Keratinocyte (primary cell): Measurements from ENCODE around the gene SLC12A3. TPM values are rescaled to one million over a fixed set of nuclear protein-coding genes. Genes with fewer than 3 reads are reported as not detected.

Source experiments
- DNase-seq: peaks from one replicate; pipeline ENCODE4 v3.0.0-alpha.2; 2011; ENCODE audit warnings: low read depth, missing footprints, low spot score
- FAIRE-seq: peaks from 2 replicates; lab custom pipeline; 2011; peaks lifted over from hg19 to GRCh38; lab: Jason Lieb, UNC
- H2AFZ ChIP-seq: 2 replicates; pipeline ENCODE4 v1.6.0; 2012; ENCODE audit warnings: low read length, control low read depth, inconsistent platforms; ENCODE audit not compliant: control insufficient read depth
- H3K27ac ChIP-seq: 2 replicates; pipeline ENCODE4 v1.5.1; 2011; ENCODE audit warnings: low read length; ENCODE audit not compliant: control insufficient read depth, insufficient read depth
- H3K27me3 ChIP-seq: 3 replicates; pipeline ENCODE4 v1.6.0; 2011; ENCODE audit warnings: low read length; ENCODE audit not compliant: control insufficient read depth, insufficient read depth; ENCODE audit errors: extremely low read depth
- H3K36me3 ChIP-seq, 2 experiments: 2 replicates in 1 of 2; 3 replicates in 1 of 2; pipeline ENCODE4 v1.5.1; 2011; ENCODE audit warnings: low read length in 2 of 2, mild to moderate bottlenecking in 1 of 2; ENCODE audit not compliant: control insufficient read depth in 2 of 2, insufficient read depth in 2 of 2; ENCODE audit errors: extremely low read depth in 1 of 2
- H3K4me1 ChIP-seq: 3 replicates; pipeline ENCODE4 v1.5.1; 2011; ENCODE audit warnings: low read length; ENCODE audit not compliant: control insufficient read depth, insufficient read depth; ENCODE audit errors: extremely low read depth
- H3K4me2 ChIP-seq: 3 replicates; pipeline ENCODE4 v1.6.0; 2011; ENCODE audit warnings: low read depth, low read length; ENCODE audit not compliant: control insufficient read depth, insufficient read depth; ENCODE audit errors: extremely low read depth
- H3K4me3 ChIP-seq, 3 experiments: fragments of 200-600 bp in 1 of 3; sonication (generic) in 1 of 3; 2 replicates in 2 of 3; 3 replicates in 1 of 3; pipeline ENCODE4 v1.5.1; 2011 to 2016; ENCODE audit warnings: low read length in 3 of 3, mild to moderate bottlenecking in 3 of 3, control low read depth in 2 of 3, inconsistent platforms in 1 of 3, low read depth in 1 of 3, mixed read lengths in 1 of 3, mixed run types in 1 of 3, moderate library complexity in 1 of 3; ENCODE audit not compliant: control insufficient read depth in 2 of 3, insufficient read depth in 2 of 3; ENCODE audit errors: extremely low read depth in 1 of 3
- H3K79me2 ChIP-seq: 2 replicates; pipeline ENCODE4 v1.6.0; 2012; ENCODE audit warnings: low read length; ENCODE audit not compliant: control insufficient read depth, insufficient read depth
- H3K9ac ChIP-seq: 3 replicates; pipeline ENCODE4 v1.6.0; 2011; ENCODE audit warnings: low read length; ENCODE audit not compliant: control insufficient read depth, insufficient read depth; ENCODE audit errors: extremely low read depth
- H3K9me1 ChIP-seq: 3 replicates; pipeline ENCODE4 v1.6.0; 2011; ENCODE audit warnings: low read length; ENCODE audit not compliant: control insufficient read depth, insufficient read depth; ENCODE audit errors: extremely low read depth
- H3K9me3 ChIP-seq: 2 replicates; pipeline ENCODE4 v1.5.1; 2012; ENCODE audit warnings: low read depth, low read length; ENCODE audit not compliant: control insufficient read depth
- H4K20me1 ChIP-seq: 3 replicates; pipeline ENCODE4 v1.6.0; 2011; ENCODE audit warnings: low read length; ENCODE audit not compliant: control insufficient read depth, insufficient read depth; ENCODE audit errors: extremely low read depth
- EZH2 ChIP-seq: IDR thresholded peaks from one replicate; pipeline ENCODE4 v1.6.1; 2012; ENCODE audit warnings: inconsistent platforms, mild to moderate bottlenecking, low read length, moderate library complexity
- dilution Hi-C: fragments of 300-500 bp; cut with MboI; formaldehyde crosslinking; loops from one replicate; pipeline ENCODE4 v1.7.0; 2020; ENCODE audit warnings: low sequenced_read_pairs; ENCODE audit not compliant: extremely low pct_ligation_motif_present
- polyA plus RNA-seq, 5 experiments: library from polyadenylated mRNA; depleted of rRNA in 3 of 5; stranded (reverse) in 3 of 5; stranded (forward) in 1 of 5; unstranded in 1 of 5; fragments of >200 nt; gene quantifications; 1 replicate in 1 of 5; 2 replicates in 3 of 5; 3 replicates in 1 of 5; pipeline versions ENCODE4 v1.2.1 to v1.2.3, GENCODE V29; 2011 to 2012; ENCODE audit warnings: missing spikeins in 2 of 5, low read depth in 1 of 5, low replicate concordance in 1 of 5
- TF ChIP-seq, protein P1 (sequence below), 3 experiments: IDR thresholded peaks in 1 of 3; conservative IDR thresholded peaks in 1 of 3; optimal IDR thresholded peaks in 1 of 3; 2 replicates in 2 of 3; 3 replicates in 1 of 3; pipeline versions ENCODE3 to v1.5.1; 2011; ENCODE audit warnings: low read length in 3 of 3, mild to moderate bottlenecking in 3 of 3, moderate library complexity in 2 of 3, control low read depth in 1 of 3, inconsistent platforms in 1 of 3; ENCODE audit not compliant: insufficient read depth in 2 of 3; ENCODE audit errors: extremely low read depth in 1 of 3

The SLC12A3 gene
- polyA plus RNA-seq, 1 donor (not counting 4 experiments of a cell fraction or from before 2014, with no cell fraction given), result not detected

DNA sequence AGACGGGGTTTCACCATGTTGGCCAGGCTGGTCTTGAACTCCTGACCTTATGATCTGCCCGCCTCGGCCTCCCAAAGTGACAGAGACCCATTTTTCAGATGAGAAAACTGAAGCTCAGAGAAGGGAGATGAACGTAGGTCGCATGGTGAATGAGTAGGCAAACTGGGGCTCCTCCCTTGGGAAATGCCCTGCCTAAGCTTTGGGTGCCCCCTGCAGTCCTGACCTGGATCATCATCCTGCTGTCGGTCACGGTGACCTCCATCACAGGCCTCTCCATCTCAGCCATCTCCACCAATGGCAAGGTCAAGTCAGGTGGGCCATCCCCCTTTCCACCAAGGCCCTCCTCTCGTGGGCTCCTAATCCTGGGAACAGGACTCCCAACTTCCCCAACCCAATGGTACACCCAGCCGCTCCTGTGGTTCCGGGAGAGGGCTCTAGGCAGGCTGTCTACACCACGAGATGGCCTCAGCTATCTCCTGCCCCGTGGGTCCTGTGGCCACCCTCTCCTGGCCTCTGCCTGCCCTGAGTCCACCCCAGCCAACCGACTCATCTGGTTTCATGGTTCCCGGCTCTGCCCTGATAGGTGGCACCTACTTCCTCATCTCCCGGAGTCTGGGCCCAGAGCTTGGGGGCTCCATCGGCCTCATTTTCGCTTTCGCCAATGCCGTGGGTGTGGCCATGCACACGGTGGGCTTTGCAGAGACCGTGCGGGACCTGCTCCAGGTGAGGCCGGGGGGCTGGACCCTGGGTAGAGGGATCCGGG is 4.7 kb downstream of the SLC12A3 start:
- Histone ChIP-seq H3K27ac (no peak overlapping the region), H3K9ac (no peak overlapping the region), H3K36me3 (no peaks in the 10 kb centered on the region), H2AFZ (no peak overlapping the region), H3K79me2 (no peaks in the 10 kb centered on the region), H3K27me3 (no peaks in the 10 kb centered on the region), H3K4me3 (no peak overlapping the region), H3K4me2 (no peak overlapping the region), H3K9me1 (no peaks in the 10 kb centered on the region), H3K4me1 (no peaks in the 10 kb centered on the region), H3K9me3 (no peaks in the 10 kb centered on the region), H4K20me1 (no peaks in the 10 kb centered on the region)
- dilution Hi-C loops, result loop anchor here (25.0 kb wide), 1 partner anchor 107 kb away; no protein-coding TSS in a partner anchor
- FAIRE-seq (no peak), DNase-seq (no peak)
- TF ChIP-seq, protein P1, sequence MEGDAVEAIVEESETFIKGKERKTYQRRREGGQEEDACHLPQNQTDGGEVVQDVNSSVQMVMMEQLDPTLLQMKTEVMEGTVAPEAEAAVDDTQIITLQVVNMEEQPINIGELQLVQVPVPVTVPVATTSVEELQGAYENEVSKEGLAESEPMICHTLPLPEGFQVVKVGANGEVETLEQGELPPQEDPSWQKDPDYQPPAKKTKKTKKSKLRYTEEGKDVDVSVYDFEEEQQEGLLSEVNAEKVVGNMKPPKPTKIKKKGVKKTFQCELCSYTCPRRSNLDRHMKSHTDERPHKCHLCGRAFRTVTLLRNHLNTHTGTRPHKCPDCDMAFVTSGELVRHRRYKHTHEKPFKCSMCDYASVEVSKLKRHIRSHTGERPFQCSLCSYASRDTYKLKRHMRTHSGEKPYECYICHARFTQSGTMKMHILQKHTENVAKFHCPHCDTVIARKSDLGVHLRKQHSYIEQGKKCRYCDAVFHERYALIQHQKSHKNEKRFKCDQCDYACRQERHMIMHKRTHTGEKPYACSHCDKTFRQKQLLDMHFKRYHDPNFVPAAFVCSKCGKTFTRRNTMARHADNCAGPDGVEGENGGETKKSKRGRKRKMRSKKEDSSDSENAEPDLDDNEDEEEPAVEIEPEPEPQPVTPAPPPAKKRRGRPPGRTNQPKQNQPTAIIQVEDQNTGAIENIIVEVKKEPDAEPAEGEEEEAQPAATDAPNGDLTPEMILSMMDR (optimal IDR thresholded peaks at IDR 0.05 in 1 of 3, IDR thresholded peaks at IDR 0.05 in 1 of 3, conservative IDR thresholded peaks at IDR 0.05 in 1 of 3; ENCODE audit: extremely low read depth in 1 of 3, insufficient read depth in 2 of 3, low read length in 3 of 3), result peak; percentile 21 to 77 (median 27)
- TF ChIP-seq EZH2, result no peak

DNA sequence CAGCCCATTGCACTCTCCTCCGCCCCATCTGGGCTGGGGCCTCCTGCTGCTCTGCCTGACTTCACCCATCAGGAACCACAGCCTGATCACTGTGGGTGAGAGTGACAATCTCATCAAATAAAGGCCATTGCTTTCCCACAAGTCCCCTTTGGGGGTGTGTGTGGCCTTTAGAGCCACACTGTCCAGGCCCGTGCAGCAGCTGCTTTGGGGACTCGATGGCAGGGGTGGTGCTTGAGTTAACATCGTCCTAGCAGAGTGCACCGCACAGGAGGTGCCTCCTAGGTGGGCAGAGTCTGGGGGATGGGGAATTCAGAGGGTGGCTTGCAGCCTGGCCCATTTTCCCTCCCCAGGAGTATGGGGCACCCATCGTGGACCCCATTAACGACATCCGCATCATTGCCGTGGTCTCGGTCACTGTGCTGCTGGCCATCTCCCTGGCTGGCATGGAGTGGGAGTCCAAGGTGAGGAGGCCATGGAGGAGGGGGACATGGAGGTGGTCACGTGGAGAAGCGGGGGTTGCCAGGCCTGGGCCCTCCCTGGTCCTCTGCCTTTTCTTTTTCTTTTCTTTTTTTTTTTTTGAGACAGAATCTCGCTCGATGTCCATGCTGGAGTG is 5.4 kb downstream of the SLC12A3 start:
- H3K9ac ChIP-seq, result no peak overlapping the region
- no peaks in the 10 kb centered on the region for H3K4me1 ChIP-seq
- no peaks in the 10 kb centered on the region for H3K79me2 ChIP-seq
- TF ChIP-seq EZH2, result no peak
- TF ChIP-seq, protein P1 (optimal IDR thresholded peaks at IDR 0.05 in 1 of 3, IDR thresholded peaks at IDR 0.05 in 1 of 3, conservative IDR thresholded peaks at IDR 0.05 in 1 of 3; ENCODE audit: extremely low read depth in 1 of 3, insufficient read depth in 2 of 3, low read length in 3 of 3), result no peak
- H3K27ac ChIP-seq, result no peak overlapping the region
- H3K9me1 ChIP-seq, result no peaks in the 10 kb centered on the region
- H3K4me2 ChIP-seq, result no peak overlapping the region
- FAIRE-seq, result no peak
- no peak overlapping the region for H2AFZ ChIP-seq
- dilution Hi-C loops, result loop anchor here (25.0 kb wide), 1 partner anchor 108 kb away; no protein-coding TSS in a partner anchor
- H3K9me3 ChIP-seq, result no peaks in the 10 kb centered on the region
- no peaks in the 10 kb centered on the region for H3K36me3 ChIP-seq
- no peaks in the 10 kb centered on the region for H4K20me1 ChIP-seq
- H3K4me3 ChIP-seq, result no peak overlapping the region
- H3K27me3 ChIP-seq, result no peaks in the 10 kb centered on the region
- DNase-seq, result no peak
